Dendritic cell treated with granulocyte-macrophage colony-stimulating factor and Interleukin-4, amounts not matched to agents 40 ng/mL and 50 ng/mL, for 4 days (primary cell): ENCODE measurements around the gene SERGEF.

Experiments used
- H3K27ac Mint-ChIP-seq: one replicate; pipeline ENCODE4 v1.8.0; 2022; ENCODE audit warnings: mild to moderate bottlenecking, mixed read lengths
- H3K27me3 Mint-ChIP-seq: one replicate; pipeline ENCODE4 v1.8.0; 2022; ENCODE audit warnings: mild to moderate bottlenecking, mixed read lengths
- H3K36me3 Mint-ChIP-seq: one replicate; pipeline ENCODE4 v1.8.0; 2022; ENCODE audit warnings: low read depth, mixed read lengths
- H3K4me1 Mint-ChIP-seq: one replicate; pipeline ENCODE4 v1.8.0; 2022; ENCODE audit warnings: low read depth, mixed read lengths
- H3K4me3 Mint-ChIP-seq: one replicate; pipeline ENCODE4 v1.8.0; 2022; ENCODE audit warnings: mild to moderate bottlenecking, moderate library complexity, mixed read lengths
- H3K9me3 Mint-ChIP-seq: one replicate; pipeline ENCODE4 v1.8.0; 2022; ENCODE audit warnings: mixed read lengths
- intact Hi-C: fragments of 100-400 bp; cut with micrococcal nuclease; formaldehyde crosslinking; loops from one replicate; pipeline ENCODE4 v1.15.0; 2022

Gene SERGEF

GRCh38 chr11:17753153-17753552 lies 259.7 kb downstream of the SERGEF start:
- Mint-ChIP-seq H3K9me3 (no peaks in the 10 kb centered on the region), H3K27me3 (peaks cover 5% of the 10 kb centered on the region), H3K4me1 (no peaks in the 10 kb centered on the region), H3K36me3 (no peaks in the 10 kb centered on the region), H3K27ac (no peak overlapping the region), H3K4me3 (no peak overlapping the region)
- intact Hi-C loops: no loop called here

- Mint-ChIP-seq H3K36me3 (no peaks in the 10 kb centered on the region), H3K4me3 (no peak overlapping the region), H3K27me3 (peaks cover 4% of the 10 kb centered on the region), H3K9me3 (no peaks in the 10 kb centered on the region), H3K4me1 (no peaks in the 10 kb centered on the region), H3K27ac (no peak overlapping the region)
- intact Hi-C loops: no loop called here
Observed at GRCh38 chr11:17752144-17752543, 260.7 kb downstream of the SERGEF start.

- intact Hi-C loops: no loop called here
- H3K36me3 Mint-ChIP-seq: no peaks in the 10 kb centered on the region
- H3K27ac Mint-ChIP-seq: no peak overlapping the region
- no peaks in the 10 kb centered on the region for H3K9me3 Mint-ChIP-seq
- H3K27me3 Mint-ChIP-seq: peaks cover 4% of the 10 kb centered on the region
- H3K4me3 Mint-ChIP-seq: no peak overlapping the region
- no peaks in the 10 kb centered on the region for H3K4me1 Mint-ChIP-seq
Observed at GRCh38 chr11:17751558-17751957, 261.3 kb downstream of the SERGEF start.

- Mint-ChIP-seq H3K4me3 (no peak overlapping the region), H3K27me3 (peaks cover 4% of the 10 kb centered on the region), H3K27ac (no peak overlapping the region), H3K4me1 (no peaks in the 10 kb centered on the region), H3K36me3 (no peaks in the 10 kb centered on the region), H3K9me3 (no peaks in the 10 kb centered on the region)
- intact Hi-C loops: no loop called here
Observed at GRCh38 chr11:17750801-17751165, 262.1 kb downstream of the SERGEF start.

- no peaks in the 10 kb centered on the region for H3K9me3 Mint-ChIP-seq
- no peaks in the 10 kb centered on the region for H3K36me3 Mint-ChIP-seq
- no peak overlapping the region for H3K27ac Mint-ChIP-seq
- no peak overlapping the region for H3K4me3 Mint-ChIP-seq
- intact Hi-C loops: no loop called here
- peaks cover 6% of the 10 kb centered on the region for H3K27me3 Mint-ChIP-seq
- H3K4me1 Mint-ChIP-seq: no peaks in the 10 kb centered on the region
Observed at GRCh38 chr11:17750013-17750800, 262.6 kb downstream of the SERGEF start.

GRCh38 chr11:17748761-17749721 lies 263.8 kb downstream of the SERGEF start:
- Mint-ChIP-seq H3K27me3 (peaks cover 7% of the 10 kb centered on the region), H3K36me3 (no peaks in the 10 kb centered on the region), H3K4me1 (no peaks in the 10 kb centered on the region), H3K27ac (no peak overlapping the region), H3K9me3 (no peaks in the 10 kb centered on the region), H3K4me3 (no peak overlapping the region)
- intact Hi-C loops: no loop called here

- Mint-ChIP-seq H3K4me3 (no peak overlapping the region), H3K9me3 (no peaks in the 10 kb centered on the region), H3K36me3 (no peaks in the 10 kb centered on the region), H3K27me3 (peaks cover 7% of the 10 kb centered on the region), H3K27ac (no peak overlapping the region), H3K4me1 (no peaks in the 10 kb centered on the region)
- intact Hi-C loops: no loop called here
Observed at GRCh38 chr11:17748044-17748443, 264.8 kb downstream of the SERGEF start.

GRCh38 chr11:17747131-17747955 lies 265.5 kb downstream of the SERGEF start:
- H3K9me3 Mint-ChIP-seq: no peaks in the 10 kb centered on the region
- H3K27me3 Mint-ChIP-seq: peaks cover 7% of the 10 kb centered on the region
- intact Hi-C loops: no loop called here
- H3K4me3 Mint-ChIP-seq: no peak overlapping the region
- no peaks in the 10 kb centered on the region for H3K4me1 Mint-ChIP-seq
- no peaks in the 10 kb centered on the region for H3K36me3 Mint-ChIP-seq
- H3K27ac Mint-ChIP-seq: no peak overlapping the region

GRCh38 chr11:17746096-17746495 lies 266.8 kb downstream of the SERGEF start:
- no peaks in the 10 kb centered on the region for H3K9me3 Mint-ChIP-seq
- intact Hi-C loops: no loop called here
- no peak overlapping the region for H3K27ac Mint-ChIP-seq
- no peaks in the 10 kb centered on the region for H3K4me1 Mint-ChIP-seq
- H3K27me3 Mint-ChIP-seq: peaks cover 9% of the 10 kb centered on the region
- H3K36me3 Mint-ChIP-seq: no peaks in the 10 kb centered on the region
- H3K4me3 Mint-ChIP-seq: no peak overlapping the region

- H3K9me3 Mint-ChIP-seq: no peaks in the 10 kb centered on the region
- no peak overlapping the region for H3K27ac Mint-ChIP-seq
- H3K4me1 Mint-ChIP-seq: no peaks in the 10 kb centered on the region
- H3K4me3 Mint-ChIP-seq: no peak overlapping the region
- no peaks in the 10 kb centered on the region for H3K36me3 Mint-ChIP-seq
- intact Hi-C loops: no loop called here
- H3K27me3 Mint-ChIP-seq: peaks cover 7% of the 10 kb centered on the region
Observed at GRCh38 chr11:17745023-17745772, 267.6 kb downstream of the SERGEF start.

GRCh38 chr11:17744151-17744940 lies 268.5 kb downstream of the SERGEF start:
- H3K36me3 Mint-ChIP-seq: no peaks in the 10 kb centered on the region
- H3K27me3 Mint-ChIP-seq: peaks cover 7% of the 10 kb centered on the region
- no peaks in the 10 kb centered on the region for H3K4me1 Mint-ChIP-seq
- H3K9me3 Mint-ChIP-seq: no peaks in the 10 kb centered on the region
- intact Hi-C loops: no loop called here
- no peak overlapping the region for H3K27ac Mint-ChIP-seq
- no peak overlapping the region for H3K4me3 Mint-ChIP-seq

GRCh38 chr11:17743808-17744119 lies 269.1 kb downstream of the SERGEF start:
- Mint-ChIP-seq H3K27me3 (peaks cover 7% of the 10 kb centered on the region), H3K36me3 (no peaks in the 10 kb centered on the region), H3K9me3 (no peaks in the 10 kb centered on the region), H3K4me3 (no peak overlapping the region), H3K4me1 (no peaks in the 10 kb centered on the region), H3K27ac (no peak overlapping the region)
- intact Hi-C loops: no loop called here
